HCT116 (cell line): Measurements from ENCODE around the gene CES5A. TPM values are rescaled to one million over a fixed set of nuclear protein-coding genes. Genes with fewer than 3 reads are reported as not detected.

ENCODE experiments used
- ATAC-seq: fragments of 200-7000 bp; cut with Tn5 transposase; 2 replicates; pipeline ENCODE4 v1.9.1; 2020; ENCODE audit warnings: mild to moderate bottlenecking, moderate library complexity
- BruUV-seq: library from RNA; stranded (reverse); fragments of 400-500 nt; replicated peaks from 2 replicates; lab custom pipeline; 2021; lab: Mats Ljungman, UMichigan
- CTCF ChIA-PET: fragments of 300-600 bp; sonication (Branson Sonifier 250); formaldehyde crosslinking; loops from one replicate; lab custom pipeline; 2021; ENCODE audit warnings: antibody characterized with exemption; lab: Charles Lee
- POLR2A ChIA-PET: fragments of 300-600, 350-600 bp; sonication (Branson Sonifier 250); formaldehyde crosslinking; loops from one replicate; lab custom pipeline; 2021; ENCODE audit warnings: antibody characterized with exemption; lab: Charles Lee
- RAD21 ChIA-PET, 2 experiments: fragments of 300-600 bp; sonication (Branson Sonifier 250); formaldehyde crosslinking; loops; one replicate each; lab custom pipeline; 2023; ENCODE audit warnings: low total read pairs in 2 of 2; ENCODE audit not compliant: uncharacterized antibody in 2 of 2, unreplicated experiment in 2 of 2, low non-redundant PET in 1 of 2; lab: Charles Lee
- DNase-seq: peaks from one replicate; pipeline ENCODE4 v3.0.0-alpha.2; 2010; ENCODE audit warnings: low read depth, low spot score
- H2AFZ ChIP-seq: fragments of 200-600 bp; shearing (Covaris generic), sonication (generic); 2 replicates; pipeline ENCODE4 v1.6.1; 2017; ENCODE audit warnings: low read depth, mixed run types, mixed read lengths, antibody characterized with exemption, low read length; ENCODE audit not compliant: poor library complexity, severe bottlenecking
- H3K27ac ChIP-seq: 2 replicates; pipeline ENCODE4 v1.5.1; 2012; ENCODE audit warnings: low read depth, low read length
- H3K27me3 ChIP-seq: fragments of 200-600 bp; sonication (generic); 2 replicates; pipeline ENCODE4 v1.6.1; 2016; ENCODE audit warnings: mixed run types, low read length, mixed read lengths; ENCODE audit not compliant: insufficient read depth
- H3K36me3 ChIP-seq, 2 experiments: fragments of 200-500 bp in 1 of 2; fragments of 200-600 bp in 1 of 2; sonication (Bioruptor generic) in 1 of 2; sonication (generic) in 1 of 2; 2 replicates each; pipeline versions ENCODE4 v1.5.1 to v1.6.1; 2014 to 2016; ENCODE audit warnings: low read length in 2 of 2, inconsistent platforms in 1 of 2, mixed read lengths in 1 of 2, mixed run types in 1 of 2; ENCODE audit not compliant: insufficient read depth in 2 of 2, control insufficient read depth in 1 of 2
- H3K4me1 ChIP-seq, 2 experiments: fragments of 200-600 bp in 1 of 2; sonication (generic) in 1 of 2; 2 replicates each; pipeline versions ENCODE4 v1.5.1 to v1.6.1; 2012 to 2017; ENCODE audit warnings: low read length in 2 of 2, inconsistent platforms in 1 of 2, mild to moderate bottlenecking in 1 of 2, mixed read lengths in 1 of 2, mixed run types in 1 of 2, moderate library complexity in 1 of 2; ENCODE audit not compliant: insufficient read depth in 2 of 2, control insufficient read depth in 1 of 2
- H3K4me2 ChIP-seq: fragments of 200-600 bp; sonication (generic); 2 replicates; pipeline ENCODE4 v1.6.1; 2017; ENCODE audit warnings: mixed run types, low read length, mixed read lengths
- H3K4me3 ChIP-seq, 2 experiments: fragments of 200-600 bp in 1 of 2; sonication (generic) in 1 of 2; replicated peaks in 1 of 2; 2 replicates each; pipeline ENCODE4 v1.5.1; 2011 to 2016; ENCODE audit warnings: low read length in 2 of 2, control low read depth in 1 of 2, low read depth in 1 of 2, mild to moderate bottlenecking in 1 of 2, mixed read lengths in 1 of 2, mixed run types in 1 of 2
- H3K79me2 ChIP-seq: fragments of 200-600 bp; sonication (generic); 2 replicates; pipeline ENCODE4 v1.6.1; 2017; ENCODE audit warnings: mild to moderate bottlenecking, mixed run types, low read length, moderate library complexity, mixed read lengths; ENCODE audit not compliant: insufficient read depth
- H3K9ac ChIP-seq: fragments of 200-600 bp; sonication (generic); 2 replicates; pipeline ENCODE4 v1.6.1; 2016; ENCODE audit warnings: low read length, mixed read lengths
- H3K9me2 ChIP-seq: fragments of 200-600 bp; sonication (generic), shearing (Covaris generic); 2 replicates; pipeline ENCODE4 v1.6.1; 2017; ENCODE audit warnings: mixed run types, mild to moderate bottlenecking, moderate library complexity; ENCODE audit not compliant: insufficient read depth
- H3K9me3 ChIP-seq, 2 experiments: fragments of 200-500 bp in 1 of 2; fragments of 200-600 bp in 1 of 2; sonication (Bioruptor generic) in 1 of 2; sonication (generic) in 1 of 2; 2 replicates each; pipeline ENCODE4 v1.6.1; 2014 to 2017; ENCODE audit warnings: low read length in 2 of 2, mixed read lengths in 2 of 2, inconsistent platforms in 1 of 2, low read depth in 1 of 2, mild to moderate bottlenecking in 1 of 2, mixed run types in 1 of 2, moderate library complexity in 1 of 2; ENCODE audit not compliant: control insufficient read depth in 1 of 2, insufficient read depth in 1 of 2
- H4K20me1 ChIP-seq: fragments of 200-600 bp; sonication (generic), shearing (Covaris generic); 2 replicates; pipeline ENCODE4 v1.6.1; 2017; ENCODE audit warnings: mixed run types, mild to moderate bottlenecking, moderate library complexity; ENCODE audit not compliant: insufficient read depth
- CBX3 ChIP-seq: IDR thresholded peaks from 2 replicates; pipeline ENCODE4 v1.6.1; 2012; ENCODE audit warnings: low read depth
- CEBPB ChIP-seq: IDR thresholded peaks from 2 replicates; pipeline ENCODE4 v1.6.1; 2012; ENCODE audit warnings: low read depth
- ELF1 ChIP-seq: IDR thresholded peaks from 2 replicates; pipeline ENCODE4 v1.6.1; 2012; ENCODE audit warnings: low read depth, borderline replicate concordance
- EZH2 ChIP-seq: fragments of 200-600 bp; sonication (generic); IDR thresholded peaks from 2 replicates; pipeline ENCODE4 v1.6.1; 2017; ENCODE audit warnings: antibody characterized with exemption, mixed run types
- EZH2phosphoT487 ChIP-seq: fragments of 200-600 bp; IDR thresholded peaks from 2 replicates; pipeline ENCODE4 v1.6.1; 2018; ENCODE audit warnings: antibody characterized with exemption, borderline replicate concordance
- FOSL1 ChIP-seq: IDR thresholded peaks from 2 replicates; pipeline ENCODE4 v1.6.1; 2012; ENCODE audit warnings: low read depth
- MAX ChIP-seq: IDR thresholded peaks from 2 replicates; pipeline ENCODE4 v1.6.1; 2012
- POLR2A ChIP-seq: IDR thresholded peaks from 2 replicates; pipeline ENCODE4 v1.7.0; 2011; ENCODE audit warnings: borderline replicate concordance; ENCODE audit not compliant: insufficient read depth, insufficient read length; ENCODE audit errors: extremely low read depth
- RAD21 ChIP-seq: IDR thresholded peaks from 2 replicates; pipeline ENCODE4 v1.6.1; 2012; ENCODE audit warnings: low read depth, mild to moderate bottlenecking
- SIN3A ChIP-seq: IDR thresholded peaks from 2 replicates; pipeline ENCODE4 v1.6.1; 2012; ENCODE audit warnings: low read depth
- SRF ChIP-seq: IDR thresholded peaks from 2 replicates; pipeline ENCODE4 v1.6.1; 2012; ENCODE audit warnings: low read depth
- YY1 ChIP-seq: IDR thresholded peaks from 2 replicates; pipeline ENCODE4 v1.6.1; 2011; ENCODE audit warnings: low read length, low read depth, moderate library complexity, mild to moderate bottlenecking; ENCODE audit not compliant: insufficient replicate concordance; ENCODE audit errors: extremely low read depth
- ZBTB33 ChIP-seq: IDR thresholded peaks from 2 replicates; pipeline ENCODE4 v1.6.1; 2011; ENCODE audit warnings: mild to moderate bottlenecking, low read length, moderate library complexity; ENCODE audit not compliant: insufficient replicate concordance; ENCODE audit errors: extremely low read depth
- ZFX ChIP-seq: fragments of 450-650 bp; IDR thresholded peaks from 2 replicates; pipeline ENCODE4 v1.6.1; 2017
- ZNF274 ChIP-seq: fragments of 200-500 bp; sonication (Bioruptor generic); IDR thresholded peaks from 2 replicates; pipeline ENCODE4 v1.6.1; 2014; ENCODE audit warnings: mild to moderate bottlenecking, low read depth, low read length, inconsistent platforms
- intact Hi-C: fragments of 100-400 bp; cut with micrococcal nuclease; formaldehyde crosslinking; loops from 2 replicates; pipeline ENCODE4 v1.10.0; 2022
- total RNA-seq: library from RNA; stranded (reverse); gene quantifications from one replicate; pipeline ENCODE4 v1.2.1, GENCODE V29; 2021; ENCODE audit not compliant: unreplicated experiment
- TF ChIP-seq, protein P1 (sequence below), 3 experiments: fragments of 200-600 bp in 1 of 3; sonication (generic) in 1 of 3; IDR thresholded peaks in 2 of 3; conservative IDR thresholded peaks in 1 of 3; 2 replicates each; pipeline ENCODE4 v1.5.1; 2012 to 2017; ENCODE audit warnings: low read depth in 2 of 3, low read length in 2 of 3, antibody characterized with exemption in 1 of 3, borderline replicate concordance in 1 of 3, control low read depth in 1 of 3, mild to moderate bottlenecking in 1 of 3, mixed read lengths in 1 of 3, mixed run types in 1 of 3, moderate library complexity in 1 of 3; ENCODE audit not compliant: insufficient read depth in 1 of 3

CES5A gene
- total RNA-seq, 1 experiment from 2014 or later, result not detected

- no TSS peak for BruUV-seq
- Histone ChIP-seq H3K9ac (no peak overlapping the region), H4K20me1 (no peaks in the 10 kb centered on the region), H2AFZ (no peak overlapping the region), H3K4me2 (no peak overlapping the region), H3K27ac (no peak overlapping the region), H3K36me3 (no peaks in the 10 kb centered on the region), H3K4me1 (no peaks in the 10 kb centered on the region), H3K9me2 (no peaks in the 10 kb centered on the region), H3K27me3 (peaks cover 6% of the 10 kb centered on the region), H3K9me3 (no peaks in the 10 kb centered on the region), H3K79me2 (no peaks in the 10 kb centered on the region), H3K4me3 (no peak overlapping the region)
- no peak for DNase-seq
- CTCF ChIA-PET, result no interaction called here
- intact Hi-C loops, result no loop called here
- TF ChIP-seq FOSL1, result no peak
- TF ChIP-seq ELF1, result no peak
- TF ChIP-seq MAX, result no peak
- TF ChIP-seq EZH2, result no peak
- TF ChIP-seq ZBTB33, result no peak
- TF ChIP-seq, protein P1, sequence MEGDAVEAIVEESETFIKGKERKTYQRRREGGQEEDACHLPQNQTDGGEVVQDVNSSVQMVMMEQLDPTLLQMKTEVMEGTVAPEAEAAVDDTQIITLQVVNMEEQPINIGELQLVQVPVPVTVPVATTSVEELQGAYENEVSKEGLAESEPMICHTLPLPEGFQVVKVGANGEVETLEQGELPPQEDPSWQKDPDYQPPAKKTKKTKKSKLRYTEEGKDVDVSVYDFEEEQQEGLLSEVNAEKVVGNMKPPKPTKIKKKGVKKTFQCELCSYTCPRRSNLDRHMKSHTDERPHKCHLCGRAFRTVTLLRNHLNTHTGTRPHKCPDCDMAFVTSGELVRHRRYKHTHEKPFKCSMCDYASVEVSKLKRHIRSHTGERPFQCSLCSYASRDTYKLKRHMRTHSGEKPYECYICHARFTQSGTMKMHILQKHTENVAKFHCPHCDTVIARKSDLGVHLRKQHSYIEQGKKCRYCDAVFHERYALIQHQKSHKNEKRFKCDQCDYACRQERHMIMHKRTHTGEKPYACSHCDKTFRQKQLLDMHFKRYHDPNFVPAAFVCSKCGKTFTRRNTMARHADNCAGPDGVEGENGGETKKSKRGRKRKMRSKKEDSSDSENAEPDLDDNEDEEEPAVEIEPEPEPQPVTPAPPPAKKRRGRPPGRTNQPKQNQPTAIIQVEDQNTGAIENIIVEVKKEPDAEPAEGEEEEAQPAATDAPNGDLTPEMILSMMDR (IDR thresholded peaks at IDR 0.05 in 2 of 3, conservative IDR thresholded peaks at IDR 0.05 in 1 of 3; ENCODE audit: borderline replicate concordance in 1 of 3, insufficient read depth in 1 of 3, low read depth in 2 of 3, low read length in 2 of 3), result no peak
- no peak for TF ChIP-seq SRF
- TF ChIP-seq POLR2A, result no peak
- TF ChIP-seq ZNF274, result no peak
- TF ChIP-seq RAD21, result no peak
- TF ChIP-seq ZFX, result no peak
- no peak for TF ChIP-seq SIN3A
- TF ChIP-seq YY1, result no peak
- TF ChIP-seq CBX3, result no peak
- no peak for TF ChIP-seq EZH2phosphoT487
- no peak for TF ChIP-seq CEBPB
- RAD21 ChIA-PET, result no interaction called here
- no peak for ATAC-seq
- POLR2A ChIA-PET, result no interaction called here
Measured at GRCh38 chr16:55889518-55889917, 14.3 kb upstream of the CES5A start.
